GM12878 (cell line): ENCODE data around the gene ITGB5. TPM values are rescaled to one million over a fixed set of nuclear protein-coding genes. Genes with fewer than 3 reads are reported as not detected.

Experiments used
- ATAC-seq: fragments of 200-7000 bp; cut with Tn5 transposase; 3 replicates; pipeline ENCODE4 v1.9.1; 2020; ENCODE audit warnings: mild to moderate bottlenecking, moderate library complexity
- BruUV-seq: library from RNA; stranded (reverse); fragments of 400-500 nt; replicated peaks from 2 replicates; lab custom pipeline; 2021; lab: Mats Ljungman, UMichigan
- CTCF ChIA-PET: fragments of 300-600 bp; sonication (Branson Sonifier 250); formaldehyde crosslinking; extraction: SDS; loops from one replicate; lab custom pipeline; 2021; ENCODE audit warnings: inconsistent platforms; lab: Yijun Ruan, JAX
- POLR2A ChIA-PET: fragments of 350-600 bp; formaldehyde crosslinking; extraction: SDS; loops from one replicate; lab custom pipeline; 2021; ENCODE audit warnings: inconsistent platforms; lab: Charles Lee
- RAD21 ChIA-PET: fragments of 300-600 bp; sonication (Branson Sonifier 250); formaldehyde crosslinking; loops from one replicate; lab custom pipeline; 2023; ENCODE audit warnings: antibody characterized with exemption; ENCODE audit not compliant: unreplicated experiment; lab: Charles Lee
- SMC1A ChIA-PET: fragments of 300-600 bp; sonication (Branson Sonifier 250); formaldehyde crosslinking; loops from one replicate; lab custom pipeline; 2023; ENCODE audit not compliant: unreplicated experiment, uncharacterized antibody; lab: Charles Lee
- DNase-seq: peaks from one replicate; pipeline ENCODE4 v3.0.0-alpha.2; 2011; ENCODE audit warnings: low read depth, low spot score
- FAIRE-seq: peaks from 3 replicates; lab custom pipeline; 2011; peaks lifted over from hg19 to GRCh38; lab: Jason Lieb, UNC
- H2AFZ ChIP-seq: 2 replicates; pipeline ENCODE4 v1.6.0; 2011; ENCODE audit warnings: low read depth, low read length, control low read depth; ENCODE audit not compliant: control insufficient read depth
- H3K27ac ChIP-seq: 2 replicates; pipeline ENCODE4 v1.5.1; 2011; ENCODE audit warnings: control low read depth; ENCODE audit not compliant: control insufficient read depth, insufficient read depth
- H3K27me3 ChIP-seq, 2 experiments: replicated peaks in 1 of 2; 2 replicates each; pipeline versions ENCODE4 v1.6.0 to v1.6.1; 2011; ENCODE audit warnings: low read length in 1 of 2; ENCODE audit not compliant: control insufficient read depth in 2 of 2, insufficient read depth in 2 of 2
- H3K36me3 ChIP-seq, 2 experiments: 2 replicates each; pipeline ENCODE4 v1.5.1; 2011; ENCODE audit warnings: low read length in 1 of 2; ENCODE audit not compliant: control insufficient read depth in 2 of 2, insufficient read depth in 2 of 2
- H3K4me1 ChIP-seq: 2 replicates; pipeline ENCODE4 v1.6.1; 2011; ENCODE audit warnings: mild to moderate bottlenecking, low read length, moderate library complexity, mixed read lengths; ENCODE audit not compliant: control insufficient read depth, insufficient read depth
- H3K4me2 ChIP-seq: 2 replicates; pipeline ENCODE4 v1.6.0; 2011; ENCODE audit warnings: control low read depth; ENCODE audit not compliant: control insufficient read depth, insufficient read depth
- H3K4me3 ChIP-seq: fragments of 200-600 bp; sonication (generic); 2 replicates; pipeline ENCODE4 v1.5.1; 2016
- H3K79me2 ChIP-seq: 2 replicates; pipeline ENCODE4 v1.6.0; 2011; ENCODE audit warnings: low read length; ENCODE audit not compliant: control insufficient read depth, insufficient read depth
- H3K9ac ChIP-seq: 2 replicates; pipeline ENCODE4 v1.8.0; 2011; ENCODE audit warnings: low read length, control low read depth, mixed read lengths; ENCODE audit not compliant: control insufficient read depth, insufficient read depth
- H3K9me3 ChIP-seq: replicated peaks from 3 replicates; pipeline ENCODE4 v1.5.1; 2011; ENCODE audit warnings: mild to moderate bottlenecking, low read length; ENCODE audit not compliant: control insufficient read depth, insufficient read depth
- H4K20me1 ChIP-seq: 2 replicates; pipeline ENCODE4 v1.6.0; 2011; ENCODE audit not compliant: control insufficient read depth, insufficient read depth
- BHLHE40 ChIP-seq, 2 experiments: fragments of 450-650 bp in 1 of 2; IDR thresholded peaks; 2 replicates each; pipeline ENCODE4 v1.6.1; 2011 to 2017; ENCODE audit warnings: low read depth in 2 of 2, borderline replicate concordance in 1 of 2, improper control_type of control experiment in 1 of 2, low read length in 1 of 2, mild to moderate bottlenecking in 1 of 2
- ESRRA ChIP-seq: IDR thresholded peaks from 2 replicates; pipeline ENCODE4 v1.6.1; 2012; ENCODE audit warnings: mild to moderate bottlenecking, low read length, improper control_type of control experiment
- HCFC1 ChIP-seq: fragments of 150-350 bp; IDR thresholded peaks from 2 replicates; pipeline ENCODE4 v1.6.1; 2014; ENCODE audit warnings: low read length
- IRF4 ChIP-seq: IDR thresholded peaks from 2 replicates; pipeline ENCODE4 v1.6.1; 2011; ENCODE audit warnings: low read depth, low read length
- JUND ChIP-seq: IDR thresholded peaks from 2 replicates; pipeline ENCODE4 v1.6.1; 2012; ENCODE audit warnings: low read depth, mild to moderate bottlenecking, low read length, improper control_type of control experiment, moderate library complexity
- NFYA ChIP-seq: IDR thresholded peaks from 2 replicates; pipeline ENCODE4 v1.6.1; 2011; ENCODE audit warnings: low read depth, mild to moderate bottlenecking, low read length, improper control_type of control experiment, borderline replicate concordance
- NFYB ChIP-seq: IDR thresholded peaks from 2 replicates; pipeline ENCODE4 v1.6.1; 2011; ENCODE audit warnings: low read depth, mild to moderate bottlenecking, low read length, improper control_type of control experiment, moderate library complexity; ENCODE audit not compliant: insufficient read depth
- SIN3A ChIP-seq: IDR thresholded peaks from 2 replicates; pipeline ENCODE4 v1.6.1; 2012; ENCODE audit warnings: low read depth, low read length, improper control_type of control experiment
- WGBS: methylation state at CpG from one replicate; pipeline ENCODE4 v1.1.6; 2016; ENCODE audit warnings: low lambda C conversion rate; ENCODE audit not compliant: insufficient replicate concordance, insufficient coverage; ENCODE audit errors: missing lambda C conversion rate; 5-methylcytosine and 5-hydroxymethylcytosine counted together
- in situ Hi-C: fragments of 300-500 bp; cut with MboI; formaldehyde crosslinking; loops from 9 replicates; pipeline ENCODE4 v1.14.3; 2018; ENCODE audit warnings: mixed read lengths
- intact Hi-C: fragments of 100-400 bp; cut with micrococcal nuclease; formaldehyde crosslinking; loops from one replicate; pipeline ENCODE4 v1.14.2; 2022; ENCODE audit not compliant: unreplicated experiment
- polyA plus RNA-seq, 11 experiments: library from polyadenylated mRNA; depleted of rRNA in 4 of 11; unstranded in 6 of 11; stranded (reverse) in 5 of 11; fragments of >200 nt; fragmentation: Nextera tagmentation in 4 of 11; fragmentation: Illumina TruSeq in 1 of 11; extraction: Ambion mirVana in 4 of 11; extraction: Trizol in 1 of 11; gene quantifications; 1 replicate in 1 of 11; 2 replicates in 10 of 11; pipeline versions ENCODE4 v1.2.1 to v1.2.3, GENCODE V29; 2011 to 2016; ENCODE audit warnings: inconsistent platforms in 2 of 11, missing spikeins in 2 of 11, low read depth in 1 of 11
- total RNA-seq, 4 experiments: library from RNA; depleted of rRNA in 3 of 4; stranded (reverse); fragments of >200 nt in 3 of 4; fragmentation: Illumina TruSeq in 1 of 4; extraction: Trizol in 1 of 4; gene quantifications; 2 replicates each; pipeline versions ENCODE4 v1.2.1 to v1.2.3, GENCODE V29; 2013 to 2021
- TF ChIP-seq, protein P1 (sequence below): fragments of 150-350 bp; IDR thresholded peaks from 2 replicates; pipeline ENCODE4 v1.6.1; 2014; ENCODE audit warnings: mild to moderate bottlenecking, low read depth, low read length
- TF ChIP-seq, protein P2 (sequence below): IDR thresholded peaks from 2 replicates; pipeline ENCODE4 v1.6.1; 2011; ENCODE audit warnings: borderline replicate concordance, low read depth, mild to moderate bottlenecking, moderate library complexity, low read length; ENCODE audit not compliant: insufficient read depth, poor library complexity, severe bottlenecking

ITGB5 gene
- total and polyA plus RNA-seq, 10 of the 15 experiments (the other 5 are each of a cell fraction or from before 2014, with no cell fraction given): 0.05 to 10.0 (median 0.83) TPM; not detected in 2

DNA sequence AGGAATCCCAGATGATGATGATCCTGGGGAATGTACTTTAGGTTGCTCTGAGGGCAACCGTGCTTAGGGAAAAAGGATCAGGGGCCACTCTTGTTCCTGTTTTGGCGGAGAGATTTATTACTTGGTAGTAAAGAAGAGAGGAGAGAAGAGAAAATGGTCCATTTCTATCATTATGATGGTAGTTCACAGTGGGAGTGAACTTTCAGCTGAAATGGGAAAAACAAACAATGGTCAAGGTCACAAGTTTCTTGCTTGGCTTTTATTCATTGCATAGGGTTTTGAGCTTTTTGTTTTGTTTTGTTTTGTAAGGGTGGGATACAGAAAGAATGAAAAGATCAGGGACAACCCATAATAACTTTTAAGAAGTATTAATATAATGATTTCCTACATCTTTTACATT is 164.6 kb downstream of the ITGB5 start:
- TF ChIP-seq, protein P1, sequence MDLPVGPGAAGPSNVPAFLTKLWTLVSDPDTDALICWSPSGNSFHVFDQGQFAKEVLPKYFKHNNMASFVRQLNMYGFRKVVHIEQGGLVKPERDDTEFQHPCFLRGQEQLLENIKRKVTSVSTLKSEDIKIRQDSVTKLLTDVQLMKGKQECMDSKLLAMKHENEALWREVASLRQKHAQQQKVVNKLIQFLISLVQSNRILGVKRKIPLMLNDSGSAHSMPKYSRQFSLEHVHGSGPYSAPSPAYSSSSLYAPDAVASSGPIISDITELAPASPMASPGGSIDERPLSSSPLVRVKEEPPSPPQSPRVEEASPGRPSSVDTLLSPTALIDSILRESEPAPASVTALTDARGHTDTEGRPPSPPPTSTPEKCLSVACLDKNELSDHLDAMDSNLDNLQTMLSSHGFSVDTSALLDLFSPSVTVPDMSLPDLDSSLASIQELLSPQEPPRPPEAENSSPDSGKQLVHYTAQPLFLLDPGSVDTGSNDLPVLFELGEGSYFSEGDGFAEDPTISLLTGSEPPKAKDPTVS: no peak
- TF ChIP-seq JUND: no peak
- TF ChIP-seq NFYA: no peak
- no peak for TF ChIP-seq BHLHE40 (IDR thresholded peaks at IDR 0.05; ENCODE audit: borderline replicate concordance in 1 of 2, low read depth in 2 of 2, low read length in 1 of 2)
- no peak for TF ChIP-seq SIN3A
- no peak for TF ChIP-seq IRF4
- no peak for TF ChIP-seq NFYB
- TF ChIP-seq, protein P2, sequence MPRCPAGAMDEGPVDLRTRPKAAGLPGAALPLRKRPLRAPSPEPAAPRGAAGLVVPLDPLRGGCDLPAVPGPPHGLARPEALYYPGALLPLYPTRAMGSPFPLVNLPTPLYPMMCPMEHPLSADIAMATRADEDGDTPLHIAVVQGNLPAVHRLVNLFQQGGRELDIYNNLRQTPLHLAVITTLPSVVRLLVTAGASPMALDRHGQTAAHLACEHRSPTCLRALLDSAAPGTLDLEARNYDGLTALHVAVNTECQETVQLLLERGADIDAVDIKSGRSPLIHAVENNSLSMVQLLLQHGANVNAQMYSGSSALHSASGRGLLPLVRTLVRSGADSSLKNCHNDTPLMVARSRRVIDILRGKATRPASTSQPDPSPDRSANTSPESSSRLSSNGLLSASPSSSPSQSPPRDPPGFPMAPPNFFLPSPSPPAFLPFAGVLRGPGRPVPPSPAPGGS: no peak
- TF ChIP-seq ESRRA: no peak
- no peak for TF ChIP-seq HCFC1
- no peaks in the 10 kb centered on the region for H4K20me1 ChIP-seq
- H3K27ac ChIP-seq: no peak overlapping the region
- FAIRE-seq (no peak), DNase-seq (no peak), ATAC-seq (no peak)
- peaks cover 3 to 5% of the 10 kb centered on the region in 2 experiments for H3K27me3 ChIP-seq
- H3K9ac ChIP-seq: no peak overlapping the region
- no peaks in the 10 kb centered on the region for H3K4me1 ChIP-seq
- H3K36me3 ChIP-seq: no peaks in the 10 kb centered on the region
- 0% methylated on average over 2 of the region's 2 CpGs for WGBS
- no peak overlapping the region for H3K4me2 ChIP-seq
- ChIA-PET RAD21 (no interaction called here), SMC1A (interaction anchor here (1.0 to 1.3 kb wide), 4 partner anchors 12 to 34 kb away, joined by 3 to 5 read pairs (median 4); no protein-coding TSS in a partner anchor), POLR2A (no interaction called here), CTCF (interaction anchor here (0.6 to 1.5 kb wide), 7 partner anchors 9 to 162 kb away, joined by 3 to 4 read pairs (median 3); no protein-coding TSS in a partner anchor)
- H2AFZ ChIP-seq: no peak overlapping the region
- intact Hi-C loops (no loop called here), in situ Hi-C loops (no loop called here)
- H3K79me2 ChIP-seq: no peaks in the 10 kb centered on the region
- H3K9me3 ChIP-seq: no peaks in the 10 kb centered on the region
- H3K4me3 ChIP-seq: no peak overlapping the region
- BruUV-seq: no TSS peak
